Activated CD8-positive, alpha-beta T cell treated with anti-CD3 and anti-CD28 coated beads for 36 hours (primary cell): ENCODE results near the gene INCA1. TPM values are rescaled to one million over a fixed set of nuclear protein-coding genes. Genes with fewer than 3 reads are reported as not detected.

Experiments used
- ATAC-seq: fragments of 200-7000 bp; cut with Tn5 transposase; one replicate; pipeline ENCODE4 v1.10.0; 2021; ENCODE audit warnings: mild to moderate bottlenecking, moderate library complexity
- CTCF ChIA-PET: fragments of 350-600 bp; sonication (Branson Sonifier 250); formaldehyde crosslinking; loops from one replicate; lab custom pipeline; 2021; ENCODE audit warnings: antibody characterized with exemption; lab: Charles Lee
- POLR2A ChIA-PET: fragments of 350-600 bp; sonication (Branson Sonifier 250); formaldehyde crosslinking; loops from one replicate; lab custom pipeline; 2021; ENCODE audit warnings: antibody characterized with exemption; lab: Charles Lee
- DNase-seq: peaks from one replicate; pipeline ENCODE4 v3.0.0-alpha.2; 2020
- H3K27ac Mint-ChIP-seq: one replicate; pipeline ENCODE4 v1.8.0; 2021; ENCODE audit warnings: mild to moderate bottlenecking, mixed read lengths
- H3K27me3 Mint-ChIP-seq: one replicate; pipeline ENCODE4 v1.8.0; 2021; ENCODE audit warnings: mixed read lengths
- H3K36me3 Mint-ChIP-seq: one replicate; pipeline ENCODE4 v1.8.0; 2021; ENCODE audit warnings: low read depth, mixed read lengths
- H3K4me1 Mint-ChIP-seq: one replicate; pipeline ENCODE4 v1.8.0; 2021; ENCODE audit warnings: low read depth, mixed read lengths
- H3K4me3 Mint-ChIP-seq: one replicate; pipeline ENCODE4 v1.8.0; 2021; ENCODE audit warnings: mild to moderate bottlenecking, moderate library complexity, mixed read lengths
- H3K9me3 Mint-ChIP-seq: one replicate; pipeline ENCODE4 v1.8.0; 2021; ENCODE audit warnings: mixed read lengths
- CTCF ChIP-seq: fragments of 200-600 bp; IDR thresholded peaks from one replicate; pipeline ENCODE4 v1.8.0; 2022; ENCODE audit warnings: antibody characterized with exemption, mild to moderate bottlenecking
- intact Hi-C: fragments of 100-400 bp; cut with micrococcal nuclease; formaldehyde crosslinking; loops from one replicate; pipeline ENCODE4 v1.10.0; 2022
- total RNA-seq, 2 experiments: library from RNA; stranded (reverse); gene quantifications; one replicate each; pipeline ENCODE4 v1.2.3, GENCODE V29; 2021

INCA1 gene
- total RNA-seq, 2 experiments from 2014 or later: 0.63 TPM; not detected in 1

- intact Hi-C loops: no loop called here
- ATAC-seq (no peak), DNase-seq (no peak)
- CTCF ChIA-PET: interaction anchor here (0.7 to 3.6 kb wide), 3 partner anchors 9 to 90 kb away, joined by 4 to 30 read pairs (median 5); partner anchors contain the start of gene CAMTA2
- Mint-ChIP-seq H3K36me3 (peaks cover 42% of the 10 kb centered on the region), H3K4me1 (peaks cover 22% of the 10 kb centered on the region), H3K27me3 (no peaks in the 10 kb centered on the region), H3K4me3 (no peak overlapping the region), H3K27ac (peak overlapping the region; percentile 18), H3K9me3 (no peaks in the 10 kb centered on the region)
- POLR2A ChIA-PET: interaction anchor here (0.5 to 15.1 kb wide), 4 partner anchors 8 to 169 kb away, joined by 3 to 627 read pairs (median 20); partner anchors contain the start of genes ENO3, PFN1, RNF167 and SLC25A11
- TF ChIP-seq CTCF: no peak
Observed at GRCh38 chr17:4971826-4972225, 25.5 kb downstream of the INCA1 start.

- peaks cover under 1% of the 10 kb centered on the region for H3K9me3 Mint-ChIP-seq
- no peaks in the 10 kb centered on the region for H3K27me3 Mint-ChIP-seq
- TF ChIP-seq CTCF: no peak
- H3K36me3 Mint-ChIP-seq: peaks cover 39% of the 10 kb centered on the region
- ATAC-seq (no peak), DNase-seq (no peak)
- intact Hi-C loops: no loop called here
- ChIA-PET POLR2A (interaction anchor here (0.7 to 15.1 kb wide), 8 partner anchors 10 to 75 kb away, joined by 3 to 627 read pairs (median 8); partner anchors contain the start of genes C17orf107, CAMTA2, ENO3 and PFN1), CTCF (interaction anchor here (1.2 to 3.6 kb wide), 4 partner anchors 10 to 92 kb away, joined by 3 to 30 read pairs (median 6); partner anchors contain the start of gene PFN1)
- H3K4me1 Mint-ChIP-seq: peaks cover 32% of the 10 kb centered on the region
- H3K27ac Mint-ChIP-seq: no peak overlapping the region
- H3K4me3 Mint-ChIP-seq: no peak overlapping the region
Observed at GRCh38 chr17:4970273-4970672, 27.0 kb downstream of the INCA1 start.

- Mint-ChIP-seq H3K27me3 (no peaks in the 10 kb centered on the region), H3K4me1 (peaks cover 34% of the 10 kb centered on the region), H3K27ac (no peak overlapping the region), H3K4me3 (no peak overlapping the region), H3K36me3 (peaks cover 42% of the 10 kb centered on the region), H3K9me3 (peaks cover 2% of the 10 kb centered on the region)
- POLR2A ChIA-PET: interaction anchor here (0.6 to 15.1 kb wide), 13 partner anchors 10 to 92 kb away, joined by 3 to 627 read pairs (median 6); partner anchors contain the start of genes C17orf107, CAMTA2, ENO3 and PFN1
- DNase-seq (peak; percentile 82), ATAC-seq (peak; percentile 3)
- CTCF ChIA-PET: interaction anchor here (1.0 to 3.6 kb wide), 3 partner anchors 11 to 23 kb away, joined by 4 to 30 read pairs (median 8); partner anchors contain the start of gene PFN1
- intact Hi-C loops: loop anchor here (1.0 kb wide), 1 partner anchor 22 kb away; no protein-coding TSS in a partner anchor
- TF ChIP-seq CTCF: no peak
Observed at GRCh38 chr17:4969551-4970173, 27.7 kb downstream of the INCA1 start.

DNA sequence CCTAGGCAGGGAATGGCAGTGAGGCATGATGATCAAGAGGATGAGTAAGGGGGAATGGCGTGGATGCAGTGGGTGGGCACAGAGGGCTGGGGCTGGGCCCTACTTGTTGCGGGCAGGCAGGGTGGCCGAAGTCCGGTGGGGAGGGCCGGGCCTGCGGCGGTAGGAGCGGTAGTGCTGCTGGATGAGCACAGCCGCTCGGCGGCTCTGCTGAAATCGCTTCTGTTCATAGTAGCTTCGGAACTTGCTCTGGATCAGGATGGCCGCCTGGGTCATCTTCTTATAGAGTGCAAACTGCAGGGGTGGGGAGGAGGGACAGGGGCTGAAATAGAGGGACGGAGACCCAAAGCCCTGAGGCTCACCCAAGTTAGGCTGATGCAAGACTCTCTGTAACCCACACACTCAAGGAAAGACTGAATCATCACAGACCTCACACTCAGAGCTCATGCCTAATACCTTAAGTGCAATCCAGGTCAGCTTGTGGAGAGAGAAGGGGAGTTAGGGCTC lies 28.2 kb downstream of the INCA1 start:
- DNase-seq: peak; percentile 79
- H3K4me3 Mint-ChIP-seq: no peak overlapping the region
- H3K36me3 Mint-ChIP-seq: peaks cover 37% of the 10 kb centered on the region
- H3K4me1 Mint-ChIP-seq: peaks cover 34% of the 10 kb centered on the region
- ChIA-PET POLR2A (interaction anchor here (0.6 to 15.1 kb wide), 17 partner anchors 8 to 304 kb away, joined by 3 to 627 read pairs (median 5); partner anchors contain the start of genes C17orf107, CAMTA2, ENO3 and PFN1), CTCF (interaction anchor here (0.9 to 3.6 kb wide), 4 partner anchors 11 to 93 kb away, joined by 4 to 30 read pairs (median 6); partner anchors contain the start of gene PFN1)
- peak; percentile 26 for ATAC-seq
- peaks cover 2% of the 10 kb centered on the region for H3K9me3 Mint-ChIP-seq
- H3K27me3 Mint-ChIP-seq: no peaks in the 10 kb centered on the region
- H3K27ac Mint-ChIP-seq: no peak overlapping the region
- intact Hi-C loops: loop anchor here (1.0 kb wide), 1 partner anchor 22 kb away; no protein-coding TSS in a partner anchor
- no peak for TF ChIP-seq CTCF
